Lower leg skin (tissue), 4 donors: ENCODE results near the gene UBXN10. TPM values are rescaled to one million over a fixed set of nuclear protein-coding genes. Genes with fewer than 3 reads are reported as not detected.

ENCODE experiments used
- DNase-seq, 2 donors: peaks; one replicate each; pipeline ENCODE4 v3.0.0-alpha.2; 2019; ENCODE audit warnings: low spot score in 2 of 2
- H3K4me3 ChIP-seq: fragments of 200-600 bp; sonication (generic); 2 replicates; pipeline ENCODE4 v1.5.1; 2017; ENCODE audit warnings: mild to moderate bottlenecking, low read depth; ENCODE audit not compliant: poor library complexity, severe bottlenecking
- CTCF ChIP-seq, 3 donors: fragments of 450-650 bp; IDR thresholded peaks; one replicate each; pipeline ENCODE4 v1.5.1; 2016; ENCODE audit warnings: antibody characterized with exemption in 3 of 3, mild to moderate bottlenecking in 3 of 3, moderate library complexity in 2 of 3
- POLR2A ChIP-seq, 2 donors: fragments of 450-650 bp; IDR thresholded peaks; one replicate each; pipeline ENCODE4 v1.6.1; 2016 to 2017; ENCODE audit warnings: antibody characterized with exemption in 2 of 2, mild to moderate bottlenecking in 1 of 2, moderate library complexity in 1 of 2
- WGBS, 2 donors: methylation state at CpG; one replicate each; pipeline ENCODE4 v1.1.5; 2018; 5-methylcytosine and 5-hydroxymethylcytosine counted together
- intact Hi-C: fragments of 100-400 bp; cut with DNase I; formaldehyde crosslinking; loops from one replicate; pipeline ENCODE4 v1.15.0; 2023; ENCODE audit warnings: low total_unique reads
- total RNA-seq, 4 donors: library from RNA; depleted of rRNA; stranded (reverse); fragments of >200 nt; gene quantifications; one replicate each; pipeline ENCODE4 v1.1.0, GENCODE V29; 2016

The UBXN10 gene
- total RNA-seq, 4 donors from 2014 or later: 0.12 to 0.91 (median 0.81) TPM; not detected in 1

- TF ChIP-seq CTCF (IDR thresholded peaks at IDR 0.05) (no peak), POLR2A (IDR thresholded peaks at IDR 0.05) (no peak)
- intact Hi-C loops: no loop called here
- no peak overlapping the region for H3K4me3 ChIP-seq
- whole genome bisulfite sequencing, 2 donors: 48 to 56% methylated on average over 4 of the region's 4 CpGs
- DNase-seq: no peak
Measured at GRCh38 chr1:20187813-20188454, 2.0 kb downstream of the UBXN10 start.

- intact Hi-C loops: no loop called here
- TF ChIP-seq POLR2A (IDR thresholded peaks at IDR 0.05) (no peak), CTCF (IDR thresholded peaks at IDR 0.05) (no peak)
- no peak overlapping the region for H3K4me3 ChIP-seq
- WGBS, 2 donors: 66 to 74% methylated on average over 4 of the region's 4 CpGs
- DNase-seq: no peak
Measured at GRCh38 chr1:20188455-20188817, 2.5 kb downstream of the UBXN10 start.

- 88 to 92% methylated on average over 4 of the region's 4 CpGs for WGBS, 2 donors
- no peak for DNase-seq
- TF ChIP-seq POLR2A (IDR thresholded peaks at IDR 0.05) (no peak), CTCF (IDR thresholded peaks at IDR 0.05) (no peak)
- H3K4me3 ChIP-seq: no peak overlapping the region
- intact Hi-C loops: no loop called here
Measured at GRCh38 chr1:20189664-20190063, 3.8 kb downstream of the UBXN10 start.

- intact Hi-C loops: no loop called here
- TF ChIP-seq POLR2A (IDR thresholded peaks at IDR 0.05) (no peak), CTCF (IDR thresholded peaks at IDR 0.05) (no peak)
- no peak for DNase-seq
- H3K4me3 ChIP-seq: no peak overlapping the region
- WGBS, 2 donors: 84 to 86% methylated on average over 19 of the region's 19 CpGs
Measured at GRCh38 chr1:20190256-20191160, 4.6 kb downstream of the UBXN10 start.

- no peak for DNase-seq
- no peak for TF ChIP-seq CTCF (IDR thresholded peaks at IDR 0.05)
- no peak for TF ChIP-seq POLR2A (IDR thresholded peaks at IDR 0.05)
- intact Hi-C loops: no loop called here
- no peak overlapping the region for H3K4me3 ChIP-seq
- 88 to 89% methylated on average over 12 of the region's 12 CpGs for WGBS, 2 donors
Measured at GRCh38 chr1:20191266-20191825, 5.5 kb downstream of the UBXN10 start.
